WTC11 (cell line): Measurements from ENCODE around the gene ZNF112. TPM values are rescaled to one million over a fixed set of nuclear protein-coding genes. Genes with fewer than 3 reads are reported as not detected.

Source experiments
- ATAC-seq: fragments of 200-7000 bp; cut with Tn5 transposase; 2 replicates; pipeline ENCODE4 v1.10.0; 2021; ENCODE audit warnings: mild to moderate bottlenecking, moderate library complexity
- CTCF ChIA-PET: fragments of 300-600 bp; sonication (Branson Sonifier 250); formaldehyde crosslinking; loops from one replicate; lab custom pipeline; 2021; ENCODE audit warnings: antibody characterized with exemption; lab: Charles Lee
- POLR2A ChIA-PET: fragments of 350-600 bp; sonication (Branson Sonifier 250); formaldehyde crosslinking; loops from one replicate; lab custom pipeline; 2021; ENCODE audit warnings: antibody characterized with exemption; lab: Charles Lee
- DNase-seq: peaks from one replicate; pipeline ENCODE4 v3.0.0; 2021; ENCODE audit warnings: low spot score
- H3K27ac Mint-ChIP-seq: 2 replicates; pipeline ENCODE4 v1.8.0; 2021; ENCODE audit warnings: mixed read lengths
- H3K27me3 Mint-ChIP-seq: 2 replicates; pipeline ENCODE4 v1.8.0; 2021; ENCODE audit warnings: low read depth, mild to moderate bottlenecking, moderate library complexity, mixed read lengths
- H3K36me3 Mint-ChIP-seq: 2 replicates; pipeline ENCODE4 v1.8.0; 2021; ENCODE audit warnings: mixed read lengths
- H3K4me1 Mint-ChIP-seq: 2 replicates; pipeline ENCODE4 v1.8.0; 2022; ENCODE audit warnings: mixed read lengths
- H3K4me3 Mint-ChIP-seq: 2 replicates; pipeline ENCODE4 v1.8.0; 2021; ENCODE audit warnings: mild to moderate bottlenecking, moderate library complexity, mixed read lengths
- H3K9me3 Mint-ChIP-seq: 2 replicates; pipeline ENCODE4 v1.8.0; 2021; ENCODE audit warnings: mixed read lengths
- ATF1 ChIP-seq: sonication (generic); formaldehyde crosslinking; IDR thresholded peaks from 2 replicates; pipeline ENCODE4 v1.8.1; 2023; ENCODE audit warnings: mild to moderate bottlenecking, moderate library complexity, missing genetic modification reagents
- CBFB ChIP-seq: sonication (generic); formaldehyde crosslinking; IDR thresholded peaks from 2 replicates; pipeline ENCODE4 v1.8.1; 2022; ENCODE audit warnings: mild to moderate bottlenecking, low read depth, missing genetic modification reagents
- CREB1 ChIP-seq: sonication (generic); formaldehyde crosslinking; IDR thresholded peaks from 2 replicates; pipeline ENCODE4 v1.8.0; 2023; ENCODE audit warnings: mild to moderate bottlenecking, missing genetic modification reagents
- GTF2I ChIP-seq: fragments of 250-450 bp; sonication (Bioruptor Pico); conservative IDR thresholded peaks from 2 replicates; pipeline ENCODE4 v1.4.0; 2021; ENCODE audit warnings: mild to moderate bottlenecking
- NFE2L1 ChIP-seq: sonication (generic); formaldehyde crosslinking; IDR thresholded peaks from 2 replicates; pipeline ENCODE4 v1.8.1; 2023; ENCODE audit warnings: missing genetic modification reagents
- NR3C1 ChIP-seq: sonication (generic); formaldehyde crosslinking; conservative IDR thresholded peaks from 2 replicates; pipeline ENCODE4 v1.8.1; 2023; ENCODE audit warnings: low read depth, mild to moderate bottlenecking, missing genetic modification reagents
- OVOL2 ChIP-seq: fragments of 250-450 bp; sonication (Bioruptor Pico); IDR thresholded peaks from 2 replicates; pipeline ENCODE4 v1.9.0; 2021; ENCODE audit warnings: mild to moderate bottlenecking, borderline replicate concordance
- PRRX2 ChIP-seq: fragments of 250-450 bp; sonication (Bioruptor Pico); IDR thresholded peaks from 2 replicates; pipeline ENCODE4 v1.8.0; 2021; ENCODE audit warnings: mild to moderate bottlenecking
- SP1 ChIP-seq: sonication (generic); formaldehyde crosslinking; conservative IDR thresholded peaks from 2 replicates; pipeline ENCODE4 v1.8.1; 2022; ENCODE audit warnings: missing genetic modification reagents
- ZBTB21 ChIP-seq: sonication (generic); formaldehyde crosslinking; IDR thresholded peaks from 2 replicates; pipeline ENCODE4 v1.8.1; 2023; ENCODE audit warnings: mild to moderate bottlenecking, missing genetic modification reagents, borderline replicate concordance
- ZNF317 ChIP-seq: sonication (generic); formaldehyde crosslinking; IDR thresholded peaks from 2 replicates; pipeline ENCODE4 v1.8.1; 2023; ENCODE audit warnings: low read depth, mild to moderate bottlenecking, moderate library complexity, missing genetic modification reagents, borderline replicate concordance
- total RNA-seq: library from RNA; stranded (reverse); gene quantifications from 3 replicates; pipeline ENCODE4 v1.2.3, GENCODE V29; 2021
- TF ChIP-seq, protein P1 (sequence below): sonication (generic); formaldehyde crosslinking; IDR thresholded peaks from 2 replicates; pipeline ENCODE4 v1.8.0; 2022; ENCODE audit warnings: mild to moderate bottlenecking, missing genetic modification reagents
- TF ChIP-seq, protein P2 (sequence below): sonication (generic); formaldehyde crosslinking; IDR thresholded peaks from 2 replicates; pipeline ENCODE4 v1.8.0; 2022; ENCODE audit warnings: mild to moderate bottlenecking, missing genetic modification reagents
- TF ChIP-seq, protein P3 (sequence below): sonication (generic); formaldehyde crosslinking; IDR thresholded peaks from 2 replicates; pipeline ENCODE4 v1.8.1; 2023; ENCODE audit warnings: mild to moderate bottlenecking, moderate library complexity, missing genetic modification reagents
- TF ChIP-seq, protein P4 (sequence below): sonication (generic); formaldehyde crosslinking; IDR thresholded peaks from 2 replicates; pipeline ENCODE4 v1.8.1; 2022; ENCODE audit warnings: low read depth, missing genetic modification reagents, borderline replicate concordance
- TF ChIP-seq, protein P5 (sequence below): sonication (generic); formaldehyde crosslinking; IDR thresholded peaks from 2 replicates; pipeline ENCODE4 v1.8.0; 2023; ENCODE audit warnings: missing genetic modification reagents, mild to moderate bottlenecking, borderline replicate concordance
- TF ChIP-seq, protein P6 (sequence below): sonication (generic); formaldehyde crosslinking; IDR thresholded peaks from 2 replicates; pipeline ENCODE4 v1.8.1; 2023; ENCODE audit warnings: mild to moderate bottlenecking, missing genetic modification reagents, moderate library complexity
- TF ChIP-seq, protein P7 (sequence below): sonication (generic); formaldehyde crosslinking; IDR thresholded peaks from 2 replicates; pipeline ENCODE4 v1.8.0; 2022; ENCODE audit warnings: mild to moderate bottlenecking, missing genetic modification reagents
- TF ChIP-seq, protein P8 (sequence below): fragments of 250-450 bp; sonication (Bioruptor Pico); conservative IDR thresholded peaks from 2 replicates; pipeline ENCODE4 v1.9.0; 2021; ENCODE audit warnings: mild to moderate bottlenecking

The ZNF112 gene
- total RNA-seq, 1 experiment from 2014 or later, result 2.0 TPM

DNA sequence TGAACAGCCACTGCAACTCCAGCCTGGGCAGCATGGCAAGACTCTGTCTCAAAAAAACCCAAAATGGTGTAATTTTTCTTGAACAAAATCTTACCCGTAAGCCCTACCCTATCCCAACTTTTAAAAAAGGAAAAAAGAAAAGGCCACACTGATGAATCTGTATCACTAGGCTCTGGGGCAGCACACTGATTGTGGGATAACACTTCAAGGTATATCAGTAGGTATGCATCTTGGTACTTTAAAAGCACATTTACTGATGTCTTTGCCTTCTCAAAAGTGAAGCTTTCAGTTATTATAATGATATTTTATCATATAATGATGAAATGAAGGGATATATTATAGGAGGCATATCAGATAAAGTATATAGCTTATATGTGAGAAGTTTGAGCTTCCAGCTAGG lies 24.3 kb downstream of the ZNF112 start:
- peaks cover 8% of the 10 kb centered on the region for H3K27me3 Mint-ChIP-seq
- ChIA-PET CTCF (no interaction called here), POLR2A (no interaction called here)
- H3K9me3 Mint-ChIP-seq, result peaks cover 94% of the 10 kb centered on the region
- H3K4me1 Mint-ChIP-seq, result no peaks in the 10 kb centered on the region
- DNase-seq, result no peak
- no peak for TF ChIP-seq ZNF317 (CRISPR knock-in tag)
- TF ChIP-seq ATF1 (CRISPR knock-in tag), result no peak
- TF ChIP-seq CBFB (CRISPR knock-in tag), result no peak
- TF ChIP-seq OVOL2, result no peak
- TF ChIP-seq GTF2I (CRISPR knock-in tag), result no peak
- TF ChIP-seq, protein P1, sequence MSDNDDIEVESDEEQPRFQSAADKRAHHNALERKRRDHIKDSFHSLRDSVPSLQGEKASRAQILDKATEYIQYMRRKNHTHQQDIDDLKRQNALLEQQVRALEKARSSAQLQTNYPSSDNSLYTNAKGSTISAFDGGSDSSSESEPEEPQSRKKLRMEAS (CRISPR knock-in tag), result no peak
- TF ChIP-seq, protein P2, sequence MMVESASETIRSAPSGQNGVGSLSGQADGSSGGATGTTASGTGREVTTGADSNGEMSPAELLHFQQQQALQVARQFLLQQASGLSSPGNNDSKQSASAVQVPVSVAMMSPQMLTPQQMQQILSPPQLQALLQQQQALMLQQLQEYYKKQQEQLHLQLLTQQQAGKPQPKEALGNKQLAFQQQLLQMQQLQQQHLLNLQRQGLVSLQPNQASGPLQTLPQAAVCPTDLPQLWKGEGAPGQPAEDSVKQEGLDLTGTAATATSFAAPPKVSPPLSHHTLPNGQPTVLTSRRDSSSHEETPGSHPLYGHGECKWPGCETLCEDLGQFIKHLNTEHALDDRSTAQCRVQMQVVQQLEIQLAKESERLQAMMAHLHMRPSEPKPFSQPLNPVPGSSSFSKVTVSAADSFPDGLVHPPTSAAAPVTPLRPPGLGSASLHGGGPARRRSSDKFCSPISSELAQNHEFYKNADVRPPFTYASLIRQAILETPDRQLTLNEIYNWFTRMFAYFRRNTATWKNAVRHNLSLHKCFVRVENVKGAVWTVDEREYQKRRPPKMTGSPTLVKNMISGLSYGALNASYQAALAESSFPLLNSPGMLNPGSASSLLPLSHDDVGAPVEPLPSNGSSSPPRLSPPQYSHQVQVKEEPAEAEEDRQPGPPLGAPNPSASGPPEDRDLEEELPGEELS (CRISPR knock-in tag), result no peak
- no peak for TF ChIP-seq SP1 (CRISPR knock-in tag)
- no peak for TF ChIP-seq CREB1 (CRISPR knock-in tag)
- TF ChIP-seq, protein P3, sequence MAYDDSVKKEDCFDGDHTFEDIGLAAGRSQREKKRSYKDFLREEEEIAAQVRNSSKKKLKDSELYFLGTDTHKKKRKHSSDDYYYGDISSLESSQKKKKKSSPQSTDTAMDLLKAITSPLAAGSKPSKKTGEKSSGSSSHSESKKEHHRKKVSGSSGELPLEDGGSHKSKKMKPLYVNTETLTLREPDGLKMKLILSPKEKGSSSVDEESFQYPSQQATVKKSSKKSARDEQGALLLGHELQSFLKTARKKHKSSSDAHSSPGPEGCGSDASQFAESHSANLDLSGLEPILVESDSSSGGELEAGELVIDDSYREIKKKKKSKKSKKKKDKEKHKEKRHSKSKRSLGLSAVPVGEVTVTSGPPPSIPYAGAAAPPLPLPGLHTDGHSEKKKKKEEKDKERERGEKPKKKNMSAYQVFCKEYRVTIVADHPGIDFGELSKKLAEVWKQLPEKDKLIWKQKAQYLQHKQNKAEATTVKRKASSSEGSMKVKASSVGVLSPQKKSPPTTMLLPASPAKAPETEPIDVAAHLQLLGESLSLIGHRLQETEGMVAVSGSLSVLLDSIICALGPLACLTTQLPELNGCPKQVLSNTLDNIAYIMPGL (CRISPR knock-in tag), result no peak
- TF ChIP-seq, protein P4, sequence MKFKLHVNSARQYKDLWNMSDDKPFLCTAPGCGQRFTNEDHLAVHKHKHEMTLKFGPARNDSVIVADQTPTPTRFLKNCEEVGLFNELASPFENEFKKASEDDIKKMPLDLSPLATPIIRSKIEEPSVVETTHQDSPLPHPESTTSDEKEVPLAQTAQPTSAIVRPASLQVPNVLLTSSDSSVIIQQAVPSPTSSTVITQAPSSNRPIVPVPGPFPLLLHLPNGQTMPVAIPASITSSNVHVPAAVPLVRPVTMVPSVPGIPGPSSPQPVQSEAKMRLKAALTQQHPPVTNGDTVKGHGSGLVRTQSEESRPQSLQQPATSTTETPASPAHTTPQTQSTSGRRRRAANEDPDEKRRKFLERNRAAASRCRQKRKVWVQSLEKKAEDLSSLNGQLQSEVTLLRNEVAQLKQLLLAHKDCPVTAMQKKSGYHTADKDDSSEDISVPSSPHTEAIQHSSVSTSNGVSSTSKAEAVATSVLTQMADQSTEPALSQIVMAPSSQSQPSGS, result no peak
- no peak for TF ChIP-seq ZBTB21 (CRISPR knock-in tag)
- TF ChIP-seq NR3C1 (CRISPR knock-in tag), result no peak
- TF ChIP-seq, protein P5, sequence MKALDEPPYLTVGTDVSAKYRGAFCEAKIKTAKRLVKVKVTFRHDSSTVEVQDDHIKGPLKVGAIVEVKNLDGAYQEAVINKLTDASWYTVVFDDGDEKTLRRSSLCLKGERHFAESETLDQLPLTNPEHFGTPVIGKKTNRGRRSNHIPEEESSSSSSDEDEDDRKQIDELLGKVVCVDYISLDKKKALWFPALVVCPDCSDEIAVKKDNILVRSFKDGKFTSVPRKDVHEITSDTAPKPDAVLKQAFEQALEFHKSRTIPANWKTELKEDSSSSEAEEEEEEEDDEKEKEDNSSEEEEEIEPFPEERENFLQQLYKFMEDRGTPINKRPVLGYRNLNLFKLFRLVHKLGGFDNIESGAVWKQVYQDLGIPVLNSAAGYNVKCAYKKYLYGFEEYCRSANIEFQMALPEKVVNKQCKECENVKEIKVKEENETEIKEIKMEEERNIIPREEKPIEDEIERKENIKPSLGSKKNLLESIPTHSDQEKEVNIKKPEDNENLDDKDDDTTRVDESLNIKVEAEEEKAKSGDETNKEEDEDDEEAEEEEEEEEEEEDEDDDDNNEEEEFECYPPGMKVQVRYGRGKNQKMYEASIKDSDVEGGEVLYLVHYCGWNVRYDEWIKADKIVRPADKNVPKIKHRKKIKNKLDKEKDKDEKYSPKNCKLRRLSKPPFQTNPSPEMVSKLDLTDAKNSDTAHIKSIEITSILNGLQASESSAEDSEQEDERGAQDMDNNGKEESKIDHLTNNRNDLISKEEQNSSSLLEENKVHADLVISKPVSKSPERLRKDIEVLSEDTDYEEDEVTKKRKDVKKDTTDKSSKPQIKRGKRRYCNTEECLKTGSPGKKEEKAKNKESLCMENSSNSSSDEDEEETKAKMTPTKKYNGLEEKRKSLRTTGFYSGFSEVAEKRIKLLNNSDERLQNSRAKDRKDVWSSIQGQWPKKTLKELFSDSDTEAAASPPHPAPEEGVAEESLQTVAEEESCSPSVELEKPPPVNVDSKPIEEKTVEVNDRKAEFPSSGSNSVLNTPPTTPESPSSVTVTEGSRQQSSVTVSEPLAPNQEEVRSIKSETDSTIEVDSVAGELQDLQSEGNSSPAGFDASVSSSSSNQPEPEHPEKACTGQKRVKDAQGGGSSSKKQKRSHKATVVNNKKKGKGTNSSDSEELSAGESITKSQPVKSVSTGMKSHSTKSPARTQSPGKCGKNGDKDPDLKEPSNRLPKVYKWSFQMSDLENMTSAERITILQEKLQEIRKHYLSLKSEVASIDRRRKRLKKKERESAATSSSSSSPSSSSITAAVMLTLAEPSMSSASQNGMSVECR, result no peak
- TF ChIP-seq, protein P6, sequence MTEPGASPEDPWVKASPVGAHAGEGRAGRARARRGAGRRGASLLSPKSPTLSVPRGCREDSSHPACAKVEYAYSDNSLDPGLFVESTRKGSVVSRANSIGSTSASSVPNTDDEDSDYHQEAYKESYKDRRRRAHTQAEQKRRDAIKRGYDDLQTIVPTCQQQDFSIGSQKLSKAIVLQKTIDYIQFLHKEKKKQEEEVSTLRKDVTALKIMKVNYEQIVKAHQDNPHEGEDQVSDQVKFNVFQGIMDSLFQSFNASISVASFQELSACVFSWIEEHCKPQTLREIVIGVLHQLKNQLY (CRISPR knock-in tag), result no peak
- H3K27ac Mint-ChIP-seq, result no peak overlapping the region
- peaks cover 98% of the 10 kb centered on the region for H3K36me3 Mint-ChIP-seq
- ATAC-seq, result no peak
- no peak overlapping the region for H3K4me3 Mint-ChIP-seq

DNA sequence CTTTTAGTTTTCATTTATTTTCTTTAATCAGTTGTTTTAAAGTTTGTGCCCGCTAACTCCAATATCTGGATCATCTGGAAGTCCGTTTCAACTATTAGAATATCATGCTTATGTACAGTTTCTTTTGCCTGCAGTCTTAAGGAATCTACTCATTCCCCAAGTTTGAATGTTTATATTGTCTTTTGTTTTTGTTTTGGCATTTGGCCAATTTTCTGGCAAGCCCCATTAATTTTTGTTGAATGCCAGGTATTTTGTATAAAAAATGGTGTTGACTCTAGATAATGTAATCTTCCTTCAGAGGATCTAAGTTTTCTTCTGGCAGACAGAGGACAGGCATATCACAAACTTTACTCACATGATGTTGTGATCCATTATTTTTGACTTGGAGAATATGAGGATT lies 40.6 kb downstream of the ZNF112 start:
- peaks cover 46% of the 10 kb centered on the region for H3K36me3 Mint-ChIP-seq
- H3K4me3 Mint-ChIP-seq, result no peak overlapping the region
- no peak overlapping the region for H3K27ac Mint-ChIP-seq
- CTCF ChIA-PET, result no interaction called here
- ATAC-seq (no peak), DNase-seq (no peak)
- peaks cover 23% of the 10 kb centered on the region for H3K27me3 Mint-ChIP-seq
- no peaks in the 10 kb centered on the region for H3K4me1 Mint-ChIP-seq
- POLR2A ChIA-PET, result no interaction called here
- peaks cover 80% of the 10 kb centered on the region for H3K9me3 Mint-ChIP-seq
- TF ChIP-seq ATF1 (CRISPR knock-in tag) (no peak), PRRX2 (CRISPR knock-in tag) (no peak), CREB1 (CRISPR knock-in tag) (no peak), NFE2L1 (no peak), CBFB (CRISPR knock-in tag) (no peak), OVOL2 (no peak)
- TF ChIP-seq, protein P3 (CRISPR knock-in tag), result no peak
- TF ChIP-seq, protein P7, sequence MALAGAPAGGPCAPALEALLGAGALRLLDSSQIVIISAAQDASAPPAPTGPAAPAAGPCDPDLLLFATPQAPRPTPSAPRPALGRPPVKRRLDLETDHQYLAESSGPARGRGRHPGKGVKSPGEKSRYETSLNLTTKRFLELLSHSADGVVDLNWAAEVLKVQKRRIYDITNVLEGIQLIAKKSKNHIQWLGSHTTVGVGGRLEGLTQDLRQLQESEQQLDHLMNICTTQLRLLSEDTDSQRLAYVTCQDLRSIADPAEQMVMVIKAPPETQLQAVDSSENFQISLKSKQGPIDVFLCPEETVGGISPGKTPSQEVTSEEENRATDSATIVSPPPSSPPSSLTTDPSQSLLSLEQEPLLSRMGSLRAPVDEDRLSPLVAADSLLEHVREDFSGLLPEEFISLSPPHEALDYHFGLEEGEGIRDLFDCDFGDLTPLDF (CRISPR knock-in tag), result no peak
- TF ChIP-seq, protein P8, sequence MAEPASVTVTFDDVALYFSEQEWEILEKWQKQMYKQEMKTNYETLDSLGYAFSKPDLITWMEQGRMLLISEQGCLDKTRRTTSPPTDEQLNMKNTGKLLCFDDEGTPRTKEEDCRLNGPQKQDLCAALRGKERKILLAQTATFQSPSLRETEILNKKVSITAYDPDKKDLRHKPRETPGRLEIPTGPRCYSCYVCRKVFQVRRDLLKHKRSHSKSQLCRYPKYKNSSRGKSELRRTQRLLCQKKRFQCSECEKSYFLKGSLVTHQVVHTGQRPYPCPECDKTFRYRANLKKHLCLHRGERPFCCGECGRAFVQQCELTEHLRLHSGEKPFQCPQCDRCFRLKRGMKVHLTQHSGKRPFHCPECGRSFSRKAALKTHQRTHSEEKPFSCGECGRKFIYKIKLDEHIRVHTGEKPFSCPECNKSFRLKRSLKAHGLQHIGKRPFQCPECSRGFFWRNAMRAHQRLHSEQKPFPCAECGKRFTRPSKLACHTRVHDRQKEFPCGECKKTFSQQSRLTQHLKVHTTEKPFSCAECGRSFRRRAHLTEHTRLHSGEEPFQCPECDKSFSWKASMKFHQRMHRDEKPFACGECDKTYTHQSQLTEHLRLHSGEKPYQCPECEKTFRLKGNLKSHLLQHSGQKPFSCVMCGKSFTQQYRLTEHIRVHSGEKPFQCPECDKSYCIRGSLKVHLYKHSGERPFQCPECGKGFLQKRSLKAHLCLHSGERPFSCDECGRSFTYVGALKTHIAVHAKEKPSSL (CRISPR knock-in tag), result no peak
